ENCODE data around the gene CRYBG2. TPM values are rescaled to one million over a fixed set of nuclear protein-coding genes. Genes with fewer than 3 reads are reported as not detected.
"Not testable (repeated sequence)": the region's sequence is repeated elsewhere in the genome, so short reads cannot be mapped to it uniquely, and the experiment has no call there.

Gene CRYBG2
- total and polyA plus RNA-seq, 10 donors, result 0.87 to 3.4 (median 1.2) TPM; not detected in 5

- Histone ChIP-seq H3K27ac (no peak overlapping the region), H3K27me3 (replicated peaks in 1 of 7) (no peaks in the 10 kb centered on the region), H3K36me3 (peaks cover 0 to 62% (median 4%) of the 10 kb centered on the region in 6 donors), H3K9me3 (no peaks in the 10 kb centered on the region), H3K4me3 (no peak overlapping the region), H3K4me1 (peaks cover 8 to 48% (median 20%) of the 10 kb centered on the region in 6 donors)
- peak; percentile 70 for DNase-seq
- TF ChIP-seq POLR2A (IDR thresholded peaks at IDR 0.05) (no peak), POLR2AphosphoS5 (IDR thresholded peaks at IDR 0.05) (no peak)
- intact Hi-C loops (cut with DNase I; ENCODE audit: low total_unique reads), result no loop called here
- WGBS, 5 donors, result 82 to 92% (median 88%) methylated on average over 15 to 16 of the region's 16 CpGs
These were observed 57.4 kb downstream of the CRYBG2 start for GRCh38 chr1:26296340-26297056.

GRCh38 chr1:26295194-26296138 is 58.5 kb downstream of the CRYBG2 start:
- DNase-seq, result peak; percentile 69
- WGBS, 5 donors, result 85 to 95% (median 90%) methylated on average over 22 of the region's 22 CpGs
- H3K27ac ChIP-seq, result no peak overlapping the region
- H3K27me3 ChIP-seq (replicated peaks in 1 of 7), result no peaks in the 10 kb centered on the region
- H3K4me1 ChIP-seq, result peaks cover 19 to 55% (median 31%) of the 10 kb centered on the region in 6 donors
- TF ChIP-seq POLR2AphosphoS5 (IDR thresholded peaks at IDR 0.05) (no peak), POLR2A (IDR thresholded peaks at IDR 0.05) (no peak), CTCF (IDR thresholded peaks at IDR 0.05 in 8 of 11, conservative IDR thresholded peaks at IDR 0.05 in 3 of 11) (no peak)
- H3K4me3 ChIP-seq, result no peak overlapping the region
- no peaks in the 10 kb centered on the region for H3K9me3 ChIP-seq
- peaks cover 0 to 51% (median 4%) of the 10 kb centered on the region in 6 donors for H3K36me3 ChIP-seq
- intact Hi-C loops (cut with DNase I; ENCODE audit: low total_unique reads), result no loop called here

GRCh38 chr1:26293911-26294463 is 59.9 kb downstream of the CRYBG2 start:
- Histone ChIP-seq H3K4me1 (peaks cover 30 to 58% (median 46%) of the 10 kb centered on the region in 6 donors), H3K27ac (peak overlapping the region in 1 of 8 donors; percentile 96), H3K36me3 (peaks cover 0 to 50% (median 4%) of the 10 kb centered on the region in 6 donors), H3K9me3 (no peaks in the 10 kb centered on the region), H3K4me3 (no peak overlapping the region), H3K27me3 (replicated peaks in 1 of 7) (no peaks in the 10 kb centered on the region)
- DNase-seq, result peak; percentile 69
- WGBS, 5 donors, result 85 to 91% (median 87%) methylated on average over 9 to 11 of the region's 11 CpGs
- intact Hi-C loops (cut with DNase I; ENCODE audit: low total_unique reads), result no loop called here
- TF ChIP-seq POLR2A (IDR thresholded peaks at IDR 0.05), result no peak
- TF ChIP-seq CTCF (IDR thresholded peaks at IDR 0.05 in 8 of 11, conservative IDR thresholded peaks at IDR 0.05 in 3 of 11), result no peak
- TF ChIP-seq POLR2AphosphoS5 (IDR thresholded peaks at IDR 0.05), result no peak

- Histone ChIP-seq H3K27ac (peak overlapping the region in 6 of 8 donors; percentile 87 to 99 (median 96)), H3K4me1 (peaks cover 41 to 59% (median 55%) of the 10 kb centered on the region in 6 donors), H3K36me3 (peaks cover 0 to 49% (median 4%) of the 10 kb centered on the region in 6 donors)
- intact Hi-C loops (cut with DNase I; ENCODE audit: low total_unique reads); H3K27me3 ChIP-seq (replicated peaks in 1 of 7); H3K9me3 ChIP-seq; DNase-seq; H3K4me3 ChIP-seq: not testable (repeated sequence)
- 69 to 84% (median 77%) methylated on average over 4 to 5 of the region's 5 CpGs for WGBS, 5 donors
These were observed 61.2 kb downstream of the CRYBG2 start for GRCh38 chr1:26292735-26293134.

All from spleen (tissue), 11 donors.